CD4-positive, CD25-positive, alpha-beta regulatory T cell (primary cell): Measurements from ENCODE around the gene MORN4. TPM values are rescaled to one million over a fixed set of nuclear protein-coding genes. Genes with fewer than 3 reads are reported as not detected.
"Not testable (repeated sequence)": the region's sequence is repeated elsewhere in the genome, so short reads cannot be mapped to it uniquely, and the experiment has no call there.

Experiments used
- ATAC-seq, 2 donors: fragments of 150-1000 bp; cut with Tn5 transposase; one replicate each; pipeline ENCODE4 v1.10.0; 2021; ENCODE audit warnings: low read depth in 2 of 2, moderate number of reproducible peaks in 2 of 2, moderate library complexity in 1 of 2
- DNase-seq, 3 donors: peaks; one replicate each; pipeline versions ENCODE4 v3.0.0 to v3.0.0-alpha.2; 2012 to 2022; ENCODE audit warnings: mixed read lengths in 1 of 3
- H3K27ac ChIP-seq: one replicate; pipeline ENCODE4 v1.7.0; 2013; ENCODE audit warnings: mild to moderate bottlenecking, low read length; ENCODE audit not compliant: insufficient read depth, poor library complexity, severe bottlenecking
- H3K27me3 ChIP-seq: one replicate; pipeline ENCODE4 v1.7.0; 2013; ENCODE audit warnings: low read length; ENCODE audit not compliant: control insufficient read depth, insufficient read depth
- H3K36me3 ChIP-seq: one replicate; pipeline ENCODE4 v1.7.0; 2013; ENCODE audit warnings: mild to moderate bottlenecking, low read length, moderate library complexity; ENCODE audit not compliant: control insufficient read depth, insufficient read depth
- H3K4me1 ChIP-seq: 2 replicates; pipeline ENCODE4 v1.7.0; 2013; ENCODE audit warnings: mild to moderate bottlenecking, low read length; ENCODE audit not compliant: insufficient read depth, control insufficient read depth, poor library complexity, severe bottlenecking
- H3K4me3 ChIP-seq: one replicate; pipeline ENCODE4 v1.7.0; 2013; ENCODE audit warnings: low read depth, mild to moderate bottlenecking, low read length, moderate library complexity
- H3K9me3 ChIP-seq, 2 experiments: 1 replicate in 1 of 2; 2 replicates in 1 of 2; pipeline ENCODE4 v1.7.0; 2013; ENCODE audit warnings: low read length in 2 of 2, mild to moderate bottlenecking in 1 of 2, moderate library complexity in 1 of 2; ENCODE audit not compliant: control insufficient read depth in 2 of 2
- H3K27ac Mint-ChIP-seq, 3 donors: one replicate each; pipeline ENCODE4 v1.8.0; 2020 to 2022; ENCODE audit warnings: mild to moderate bottlenecking in 3 of 3, mixed read lengths in 3 of 3, moderate library complexity in 2 of 3
- H3K27me3 Mint-ChIP-seq: one replicate; pipeline ENCODE4 v1.8.0; 2022; ENCODE audit warnings: mild to moderate bottlenecking, mixed read lengths
- H3K36me3 Mint-ChIP-seq: one replicate; pipeline ENCODE4 v1.8.0; 2020; ENCODE audit warnings: mixed read lengths
- H3K4me1 Mint-ChIP-seq, 4 donors: one replicate each; pipeline ENCODE4 v1.8.0; 2020 to 2022; ENCODE audit warnings: mixed read lengths in 4 of 4, mild to moderate bottlenecking in 1 of 4
- H3K4me3 Mint-ChIP-seq, 4 donors: one replicate each; pipeline ENCODE4 v1.8.0; 2020 to 2022; ENCODE audit warnings: mild to moderate bottlenecking in 4 of 4, mixed read lengths in 4 of 4, moderate library complexity in 3 of 4
- H3K9me3 Mint-ChIP-seq, 7 donors: one replicate each; pipeline ENCODE4 v1.8.0; 2020 to 2022; ENCODE audit warnings: mixed read lengths in 7 of 7, mild to moderate bottlenecking in 3 of 7, moderate library complexity in 2 of 7
- polyA plus RNA-seq, 4 donors: library from polyadenylated mRNA; unstranded; fragments of 300-500 nt; fragmentation: Illumina TruSeq; gene quantifications; one replicate each; pipeline ENCODE4 v1.2.3, GENCODE V29; 2021
- total RNA-seq: library from RNA; stranded (reverse); gene quantifications from one replicate; pipeline ENCODE4 v1.2.3, GENCODE V29; 2022

Gene MORN4
- total and polyA plus RNA-seq, 5 donors from 2014 or later: 0.44 to 3.1 (median 1.5) TPM

DNA sequence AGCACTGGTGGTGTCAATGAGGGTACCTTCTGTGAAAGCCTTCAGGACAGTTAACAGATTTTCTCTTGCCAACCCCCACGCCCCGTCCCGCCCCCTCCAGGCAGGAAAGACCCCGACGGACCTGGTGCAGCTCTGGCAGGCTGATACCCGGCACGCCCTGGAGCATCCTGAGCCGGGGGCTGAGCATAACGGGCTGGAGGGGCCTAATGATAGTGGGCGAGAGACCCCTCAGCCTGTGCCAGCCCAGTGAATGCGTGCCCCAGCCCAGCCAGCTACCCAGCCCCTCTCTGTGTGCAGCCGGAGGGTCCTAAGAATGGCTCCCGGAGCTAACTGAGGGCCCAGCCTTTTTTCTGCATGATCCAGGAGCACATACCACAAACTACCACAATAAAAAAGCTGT, 49.8 kb downstream of the MORN4 start:
- Mint-ChIP-seq H3K36me3 (no peaks in the 10 kb centered on the region), H3K4me3 (no peak overlapping the region), H3K9me3 (no peaks in the 10 kb centered on the region), H3K27ac (no peak overlapping the region), H3K4me1 (no peaks in the 10 kb centered on the region), H3K27me3 (no peaks in the 10 kb centered on the region)
- H3K27ac ChIP-seq: no peak overlapping the region
- H3K36me3 ChIP-seq: no peaks in the 10 kb centered on the region
- ATAC-seq: no peak
- H3K9me3 ChIP-seq: no peaks in the 10 kb centered on the region
- H3K4me1 ChIP-seq: no peaks in the 10 kb centered on the region
- DNase-seq: no peak
- no peak overlapping the region for H3K4me3 ChIP-seq
- H3K27me3 ChIP-seq: no peaks in the 10 kb centered on the region

DNA sequence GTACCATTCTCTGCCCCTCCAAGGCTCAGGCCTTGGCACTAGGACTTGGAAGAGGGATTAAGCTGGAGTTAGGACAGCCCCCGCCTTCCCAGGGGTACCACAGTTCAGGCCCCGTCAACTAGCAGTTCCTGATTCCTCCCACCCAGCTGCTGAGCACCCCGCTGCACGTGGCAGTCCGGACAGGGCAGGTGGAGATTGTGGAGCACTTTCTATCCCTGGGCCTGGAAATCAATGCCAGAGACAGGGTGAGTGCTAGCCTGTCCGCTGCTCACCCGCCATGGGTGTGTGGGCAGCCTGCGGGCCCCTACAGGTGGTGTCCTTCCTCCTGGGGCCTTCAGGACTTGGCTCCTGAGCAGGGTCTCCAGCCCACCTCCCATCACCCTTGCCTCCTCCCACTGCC, 51.1 kb downstream of the MORN4 start:
- Mint-ChIP-seq H3K27me3 (no peaks in the 10 kb centered on the region), H3K27ac (no peak overlapping the region), H3K4me1 (no peaks in the 10 kb centered on the region), H3K9me3 (no peaks in the 10 kb centered on the region), H3K36me3 (no peaks in the 10 kb centered on the region), H3K4me3 (no peak overlapping the region)
- H3K4me1 ChIP-seq: no peaks in the 10 kb centered on the region
- H3K9me3 ChIP-seq: no peaks in the 10 kb centered on the region
- H3K4me3 ChIP-seq: no peak overlapping the region
- H3K27ac ChIP-seq: no peak overlapping the region
- DNase-seq (no peak), ATAC-seq (no peak)
- H3K27me3 ChIP-seq: no peaks in the 10 kb centered on the region
- no peaks in the 10 kb centered on the region for H3K36me3 ChIP-seq

DNA sequence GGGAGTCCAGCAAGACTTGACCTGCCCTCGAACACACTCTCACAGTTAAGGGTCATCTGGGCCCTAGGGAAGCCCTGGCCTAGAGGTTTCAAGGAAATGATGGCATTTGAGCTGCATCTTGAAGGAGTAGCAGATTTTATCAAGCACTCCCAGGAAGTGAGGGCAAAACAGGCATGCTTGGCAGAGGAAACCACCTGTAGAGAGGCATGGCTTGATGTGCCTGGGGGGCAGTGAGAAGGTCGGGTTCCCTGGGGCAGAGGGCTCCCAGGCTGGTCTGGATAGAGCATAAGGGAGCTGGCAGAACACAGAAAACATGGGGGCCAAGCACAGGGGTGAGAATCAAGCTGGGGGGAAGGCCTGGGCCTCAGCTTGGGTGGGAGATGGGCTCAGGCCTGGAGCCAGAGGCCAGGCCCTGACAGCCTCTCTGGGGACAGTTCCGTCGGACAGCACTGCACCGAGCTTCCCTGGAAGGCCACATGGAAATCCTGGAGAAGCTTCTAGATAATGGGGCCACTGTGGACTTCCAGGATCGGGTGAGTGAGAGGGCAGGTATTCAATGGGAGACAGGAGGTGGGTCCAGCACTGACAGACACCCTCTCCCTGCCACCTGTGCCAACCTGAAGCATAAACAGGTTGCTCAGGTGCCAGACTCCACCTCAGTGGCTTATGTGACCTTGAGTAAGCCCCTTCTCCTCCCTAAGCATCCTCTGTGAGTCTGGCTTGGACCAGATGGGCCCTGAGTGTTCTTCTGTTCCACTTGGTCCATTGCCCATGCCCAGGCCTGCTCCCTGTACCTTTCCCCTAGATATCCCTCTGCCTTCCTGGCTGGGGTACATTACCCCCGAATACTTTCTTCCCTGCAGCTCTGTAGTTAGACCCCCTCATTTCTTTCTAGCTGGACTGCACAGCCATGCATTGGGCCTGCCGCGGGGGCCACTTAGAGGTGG, 52.6 kb downstream of the MORN4 start:
- ATAC-seq: no peak
- no peaks in the 10 kb centered on the region for H3K9me3 ChIP-seq
- Mint-ChIP-seq H3K27ac (no peak overlapping the region), H3K4me1 (no peaks in the 10 kb centered on the region), H3K9me3 (no peaks in the 10 kb centered on the region), H3K27me3 (no peaks in the 10 kb centered on the region), H3K4me3 (no peak overlapping the region), H3K36me3 (no peaks in the 10 kb centered on the region)
- H3K4me3 ChIP-seq: no peak overlapping the region
- no peak for DNase-seq
- H3K27ac ChIP-seq: no peak overlapping the region
- H3K36me3 ChIP-seq: no peaks in the 10 kb centered on the region
- H3K4me1 ChIP-seq: no peaks in the 10 kb centered on the region
- H3K27me3 ChIP-seq: no peaks in the 10 kb centered on the region

DNA sequence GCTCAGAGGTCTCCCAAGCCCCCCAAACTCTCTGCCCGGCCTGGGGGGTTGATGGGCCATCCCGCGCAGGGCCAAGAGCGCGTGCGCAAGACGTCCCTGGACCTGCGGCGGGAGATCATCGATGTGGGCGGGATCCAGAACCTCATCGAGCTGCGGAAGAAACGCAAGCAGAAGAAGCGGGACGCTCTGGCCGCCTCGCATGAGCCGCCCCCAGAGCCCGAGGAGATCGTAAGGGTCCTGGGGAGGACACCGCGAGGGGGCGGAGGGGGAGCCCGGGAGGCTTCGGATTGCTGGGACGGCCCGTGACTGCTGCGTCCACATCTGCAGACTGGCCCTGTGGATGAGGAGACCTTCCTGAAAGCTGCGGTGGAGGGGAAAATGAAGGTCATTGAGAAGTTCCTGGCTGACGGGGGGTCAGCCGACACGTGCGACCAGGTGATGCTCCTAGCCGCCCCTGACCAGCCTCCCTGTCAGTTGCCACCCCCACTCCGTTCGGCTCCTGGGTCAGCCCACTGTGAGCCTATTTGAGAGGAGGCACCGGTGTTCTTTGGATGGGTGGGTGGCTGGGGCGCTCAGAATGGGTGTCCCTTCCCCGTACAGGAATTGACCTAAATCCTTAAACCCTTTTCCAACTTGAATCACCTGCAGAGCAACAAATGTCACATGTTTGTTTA, 55.0 kb downstream of the MORN4 start:
- Histone ChIP-seq H3K4me1 (no peaks in the 10 kb centered on the region), H3K4me3 (no peak overlapping the region), H3K9me3 (no peaks in the 10 kb centered on the region), H3K27ac (no peak overlapping the region), H3K27me3 (no peaks in the 10 kb centered on the region), H3K36me3 (no peaks in the 10 kb centered on the region)
- DNase-seq (no peak), ATAC-seq (no peak)
- H3K27ac Mint-ChIP-seq: no peak overlapping the region
- H3K9me3 Mint-ChIP-seq: no peaks in the 10 kb centered on the region
- no peak overlapping the region for H3K4me3 Mint-ChIP-seq
- no peaks in the 10 kb centered on the region for H3K4me1 Mint-ChIP-seq
- H3K36me3 Mint-ChIP-seq: no peaks in the 10 kb centered on the region
- peaks cover 4% of the 10 kb centered on the region for H3K27me3 Mint-ChIP-seq

DNA sequence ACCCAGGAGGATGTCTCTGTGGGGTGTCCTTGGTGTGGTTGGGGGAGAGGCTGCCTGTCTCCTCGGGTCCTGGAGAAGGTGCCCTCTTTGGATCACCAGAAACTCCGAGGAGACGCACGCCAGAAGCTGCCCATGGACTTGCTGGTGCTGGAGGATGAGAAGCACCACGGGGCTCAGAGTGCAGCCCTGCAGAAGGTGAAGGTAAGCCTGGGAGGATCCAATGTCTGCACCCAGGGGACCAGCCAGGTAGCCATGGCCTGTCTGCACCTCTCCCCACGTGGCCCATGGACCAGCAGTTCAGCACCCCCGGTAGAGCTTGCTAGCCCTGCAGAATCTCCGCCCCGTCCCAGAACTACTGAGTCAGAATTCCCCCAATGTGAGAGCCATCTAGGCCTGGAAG, 55.6 kb downstream of the MORN4 start:
- H3K9me3 Mint-ChIP-seq: no peaks in the 10 kb centered on the region
- ATAC-seq: no peak

DNA sequence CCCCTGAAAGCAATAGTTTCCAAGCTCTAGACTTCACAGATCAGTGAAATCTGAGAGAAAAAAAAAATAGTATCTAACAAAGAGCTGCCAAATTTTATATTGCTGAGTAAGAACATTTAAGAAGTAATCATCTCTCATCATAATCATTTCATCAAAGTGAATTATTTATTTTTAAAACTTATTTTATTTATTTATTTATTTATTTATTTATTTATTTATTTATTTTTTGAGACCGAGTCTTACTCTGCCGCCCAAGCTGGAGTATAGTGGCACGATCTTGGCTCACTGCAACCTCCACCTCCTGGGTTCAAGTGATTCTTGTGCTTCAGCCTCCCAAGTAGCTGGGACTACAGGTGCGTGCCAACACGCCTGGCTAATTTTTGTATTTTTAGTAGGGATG, 56.8 kb downstream of the MORN4 start:
- not testable (repeated sequence) for H3K4me1 ChIP-seq, H3K9me3 ChIP-seq, DNase-seq, H3K36me3 ChIP-seq, ATAC-seq, H3K27me3 Mint-ChIP-seq, H3K9me3 Mint-ChIP-seq, H3K27ac Mint-ChIP-seq, H3K27ac ChIP-seq, H3K27me3 ChIP-seq, H3K4me3 Mint-ChIP-seq, H3K4me3 ChIP-seq, H3K36me3 Mint-ChIP-seq, H3K4me1 Mint-ChIP-seq

More for the DNA sequence above, 55.6 kb downstream of the MORN4 start:
- H3K4me1 Mint-ChIP-seq: no peaks in the 10 kb centered on the region
- H3K9me3 ChIP-seq: no peaks in the 10 kb centered on the region
- H3K27ac Mint-ChIP-seq: no peak overlapping the region
- H3K27me3 Mint-ChIP-seq: peaks cover 4% of the 10 kb centered on the region
- no peak overlapping the region for H3K4me3 ChIP-seq
- H3K4me1 ChIP-seq: no peaks in the 10 kb centered on the region
- H3K36me3 ChIP-seq: no peaks in the 10 kb centered on the region
- H3K27me3 ChIP-seq: no peaks in the 10 kb centered on the region
- no peaks in the 10 kb centered on the region for H3K36me3 Mint-ChIP-seq
- DNase-seq: no peak
- no peak overlapping the region for H3K27ac ChIP-seq
- no peak overlapping the region for H3K4me3 Mint-ChIP-seq

DNA sequence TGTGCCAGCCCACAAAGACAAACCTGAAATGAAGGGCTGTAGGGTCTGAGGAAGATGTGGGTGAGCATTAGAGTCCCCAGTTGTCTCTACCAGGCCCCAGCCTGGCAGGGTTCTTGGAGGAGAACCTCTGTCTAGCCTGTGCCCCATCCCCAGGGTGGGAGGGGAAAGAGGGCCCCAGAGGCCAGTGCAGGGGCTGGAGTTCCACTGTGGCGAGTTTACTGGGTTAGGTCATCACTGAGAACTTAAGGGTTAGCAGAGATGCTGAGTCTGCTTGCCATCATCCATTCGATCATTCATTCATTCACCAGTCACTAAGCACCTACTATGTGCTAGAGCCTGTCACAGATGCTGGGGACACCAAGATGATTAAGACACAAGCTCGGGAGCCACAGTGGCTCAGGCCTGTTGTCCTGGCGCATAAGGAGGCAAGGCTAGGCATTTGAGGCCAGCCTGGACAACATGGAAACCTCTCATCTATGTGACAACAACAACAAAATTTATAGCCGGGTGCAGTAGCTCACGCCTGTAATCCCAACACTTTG, 58.1 kb downstream of the MORN4 start:
- no peaks in the 10 kb centered on the region for H3K36me3 Mint-ChIP-seq
- H3K27ac Mint-ChIP-seq: no peak overlapping the region

More for the DNA sequence above, 58.1 kb downstream of the MORN4 start:
- no peaks in the 10 kb centered on the region for H3K36me3 ChIP-seq
- H3K4me3 Mint-ChIP-seq: no peak overlapping the region
- H3K27ac ChIP-seq: no peak overlapping the region
- no peaks in the 10 kb centered on the region for H3K9me3 ChIP-seq
- no peak overlapping the region for H3K4me3 ChIP-seq
- H3K27me3 Mint-ChIP-seq: peaks cover 4% of the 10 kb centered on the region
- no peaks in the 10 kb centered on the region for H3K27me3 ChIP-seq
- ATAC-seq (no peak), DNase-seq (no peak)
- no peaks in the 10 kb centered on the region for H3K4me1 Mint-ChIP-seq
- no peaks in the 10 kb centered on the region for H3K4me1 ChIP-seq
- no peaks in the 10 kb centered on the region for H3K9me3 Mint-ChIP-seq
